ENCODE results near the gene KRT6B.

Gene KRT6B

DNA sequence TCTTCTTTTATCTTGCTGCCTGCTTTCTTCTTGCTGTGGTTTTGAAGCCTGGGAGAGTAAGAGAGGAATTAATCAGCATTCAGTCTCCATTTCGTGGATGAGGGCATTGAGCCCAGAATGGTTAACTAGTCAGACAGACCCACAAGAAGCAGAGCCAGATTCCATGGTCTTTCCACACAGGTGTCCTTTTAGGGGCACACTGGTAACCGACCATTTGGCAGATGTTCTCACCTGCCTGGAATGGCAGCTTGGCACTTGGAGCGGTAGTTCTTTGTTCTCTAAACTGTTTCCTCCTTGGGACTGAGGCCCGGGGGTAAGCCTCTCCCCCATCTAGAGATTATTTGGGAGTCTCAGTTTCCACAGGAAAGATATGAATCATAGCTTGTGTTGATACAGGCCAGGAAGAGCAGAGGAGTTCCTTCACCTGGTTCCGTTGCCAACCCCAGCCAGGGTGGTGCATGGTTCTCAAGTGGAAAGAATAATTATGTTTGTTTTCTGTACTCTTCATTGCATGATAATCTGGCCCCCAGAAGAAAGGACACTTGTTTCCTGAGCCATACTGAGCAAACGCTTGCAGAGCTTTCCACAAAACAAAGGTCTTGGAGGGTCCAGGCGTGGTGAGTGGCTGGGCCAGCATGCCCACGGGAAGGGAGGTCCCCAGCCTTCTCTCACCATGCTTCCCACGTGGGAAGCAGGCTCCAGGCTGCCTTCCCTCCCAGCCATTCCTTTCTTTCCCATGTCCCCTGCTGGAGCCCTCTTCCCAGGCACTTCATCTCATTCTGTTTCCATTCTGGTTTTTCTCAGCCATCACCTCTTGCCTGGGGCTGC lies 15.7 kb downstream of the KRT6B start:
- no peak for TF ChIP-seq CTCF (IDR thresholded peaks at IDR 0.05; ENCODE audit: insufficient read depth, missing control alignments)
- DNase-seq (ENCODE audit: insufficient read length, low spot score) (no peak), FAIRE-seq (no peak)

DNA sequence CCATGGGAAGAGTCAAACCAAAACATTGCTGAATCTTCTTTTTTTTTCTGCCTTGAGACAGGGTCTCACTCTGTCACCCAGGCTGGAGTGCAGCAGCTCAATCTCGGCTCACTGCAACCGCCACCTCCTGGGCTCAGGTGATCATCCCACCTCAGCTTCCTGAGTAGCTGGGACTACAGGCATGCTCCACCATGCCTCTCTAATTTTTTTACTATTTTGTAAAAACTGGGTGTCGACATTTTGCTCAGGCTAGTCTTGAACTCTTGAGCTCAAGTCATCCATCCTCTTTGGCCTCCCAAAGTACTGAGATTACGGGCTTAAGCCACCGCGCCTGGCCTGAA lies 16.3 kb downstream of the KRT6B start:
- no peak for TF ChIP-seq CTCF (IDR thresholded peaks at IDR 0.05; ENCODE audit: insufficient read depth, missing control alignments)
- no peak for DNase-seq (ENCODE audit: insufficient read length, low spot score)
- no peak for FAIRE-seq

DNA sequence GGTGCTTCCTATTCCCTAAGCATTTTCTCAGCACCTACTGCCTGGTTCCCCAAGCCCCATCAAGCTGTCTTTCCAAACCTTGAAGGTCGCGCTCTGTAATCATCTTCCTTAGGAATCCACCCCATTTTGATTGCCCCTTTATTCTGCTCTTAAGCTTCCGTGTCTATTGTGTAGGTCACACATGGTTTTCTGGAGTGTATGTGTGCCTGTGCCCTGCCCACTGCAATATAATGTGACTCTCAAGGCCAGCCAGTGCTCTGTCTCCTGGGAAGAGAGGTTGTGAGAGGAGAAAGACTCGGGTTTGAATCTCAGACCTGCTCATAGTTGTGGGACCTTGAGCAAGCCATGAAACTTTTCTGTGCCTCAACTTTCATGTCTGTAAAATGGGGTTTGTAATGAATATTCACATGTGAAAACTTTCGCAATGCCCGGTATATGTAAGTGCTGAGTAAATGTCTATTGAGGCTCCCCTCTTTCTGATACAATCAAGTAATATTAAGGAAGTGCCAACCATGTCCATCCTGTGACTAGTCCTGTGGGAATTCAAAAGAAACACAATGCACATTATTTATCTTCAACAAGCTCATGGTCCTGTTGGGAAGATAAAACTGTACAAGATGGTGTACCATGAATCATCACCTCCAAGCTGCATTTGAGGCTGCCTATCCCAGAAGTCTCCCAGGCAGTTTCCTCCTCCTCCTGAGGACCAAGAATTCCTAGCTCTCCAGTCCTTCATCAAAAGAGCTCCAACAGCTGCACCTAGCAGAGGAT lies 17.0 kb downstream of the KRT6B start:
- FAIRE-seq (no peak), DNase-seq (ENCODE audit: insufficient read length, low spot score) (no peak)
- TF ChIP-seq CTCF (IDR thresholded peaks at IDR 0.05; ENCODE audit: insufficient read depth, missing control alignments) = no peak

GRCh38 chr12:52434081-52434733 lies 17.7 kb downstream of the KRT6B start, which contains the start of gene KRT75:
Gene KRT75 (minus strand): TSS chr12:52434371. CDS start chr12:52434304, 67 bp downstream.
- FAIRE-seq = no peak
- no peak for TF ChIP-seq CTCF (IDR thresholded peaks at IDR 0.05; ENCODE audit: insufficient read depth, missing control alignments)
- DNase-seq (ENCODE audit: insufficient read length, low spot score) = no peak

- no peak for TF ChIP-seq CTCF (IDR thresholded peaks at IDR 0.05; ENCODE audit: insufficient read depth, missing control alignments)
- FAIRE-seq = no peak
- DNase-seq (ENCODE audit: insufficient read length, low spot score) = no peak
These were observed 18.4 kb downstream of the KRT6B start for GRCh38 chr12:52433501-52434080.

DNA sequence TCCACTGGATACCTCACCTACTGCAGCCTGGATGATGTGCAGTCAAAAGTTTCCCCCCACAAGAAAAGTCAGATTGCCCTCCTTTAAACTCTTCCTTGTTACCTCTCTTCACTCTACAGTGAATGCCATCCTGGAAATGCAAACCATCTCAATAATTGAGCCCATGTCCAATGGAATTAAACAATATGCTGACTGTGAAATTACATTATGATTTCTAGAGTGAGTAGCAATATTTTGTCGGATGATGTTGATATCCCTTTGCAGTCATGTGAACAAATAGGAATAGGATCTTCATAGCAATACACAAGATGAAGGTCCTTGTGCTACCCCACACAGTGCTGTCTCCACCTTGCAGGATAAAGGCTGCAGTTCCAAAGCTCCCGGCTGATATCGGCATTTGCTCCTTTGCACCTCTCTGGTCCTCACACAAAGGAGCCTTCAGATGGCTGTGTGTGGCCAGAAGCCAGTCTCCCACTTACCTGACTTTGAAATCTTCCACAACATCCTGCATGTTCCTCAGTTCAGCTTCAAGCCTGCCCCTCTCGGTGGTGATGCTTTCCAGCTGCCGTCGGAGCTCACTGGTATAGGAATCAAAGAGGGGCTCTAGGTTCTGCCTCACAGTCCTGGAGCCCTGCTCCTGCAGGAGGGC lies 19.3 kb downstream of the KRT6B start:
- no peak for TF ChIP-seq CTCF (IDR thresholded peaks at IDR 0.05; ENCODE audit: insufficient read depth, missing control alignments)
- FAIRE-seq (no peak), DNase-seq (ENCODE audit: insufficient read length, low spot score) (no peak)

Data from D721Med (cell line).